Pancreas (tissue), 10 donors: ENCODE results near the gene MGAT5B. TPM values are rescaled to one million over a fixed set of nuclear protein-coding genes. Genes with fewer than 3 reads are reported as not detected.
A peak's percentile ranks its signal among the peaks of the same experiment; 100 is the strongest.

ENCODE experiments used
- ATAC-seq, 4 donors: fragments of 200-7000 bp; cut with Tn5 transposase; one replicate each; pipeline versions ENCODE4 v1.8.0 to v1.9.1; 2020; ENCODE audit warnings: mild to moderate bottlenecking in 4 of 4, moderate library complexity in 4 of 4
- DNase-seq, 6 donors: peaks; one replicate each; pipeline ENCODE4 v3.0.0-alpha.2; 2020
- FAIRE-seq: peaks from 2 replicates; lab custom pipeline; 2012; peaks lifted over from hg19 to GRCh38; lab: Jason Lieb, UNC
- H3K27ac ChIP-seq, 4 donors: fragments of 200-600 bp; sonication (generic); 1 replicate in 3 of 4; 2 replicates in 1 of 4; pipeline versions ENCODE4 v1.5.0 to v1.8.0; 2020
- H3K27me3 ChIP-seq, 4 donors: fragments of 200-600 bp; one replicate each; pipeline ENCODE4 v1.8.0; 2021
- H3K36me3 ChIP-seq, 3 donors: fragments of 200-600 bp; sonication (generic) in 1 of 3; one replicate each; pipeline versions ENCODE4 v1.5.0 to v1.8.0; 2020 to 2021
- H3K4me1 ChIP-seq, 3 donors: fragments of 200-600 bp; one replicate each; pipeline ENCODE4 v1.8.0; 2021
- H3K4me3 ChIP-seq, 4 donors: fragments of 200-600 bp; sonication (generic) in 2 of 4; one replicate each; pipeline versions ENCODE4 v1.5.0 to v1.8.0; 2020 to 2021
- H3K9me3 ChIP-seq, 4 donors: fragments of 200-600 bp; one replicate each; pipeline ENCODE4 v1.8.0; 2021
- WGBS, 2 donors: extraction: QIAGEN DNeasy Blood & Tissue Kit; methylation state at CpG; one replicate each; pipeline ENCODE4 v1.1.7; 2013; 5-methylcytosine and 5-hydroxymethylcytosine counted together
- intact Hi-C, 3 donors: fragments of 100-400 bp; cut with DNase I; formaldehyde crosslinking; loops; one replicate each; pipeline versions ENCODE4 v1.11.1 to v1.14.2; 2022
- polyA plus RNA-seq, 2 donors: library from polyadenylated mRNA; stranded (reverse); fragments of 200-250 nt; gene quantifications; one replicate each; pipeline ENCODE4 v1.2.3, GENCODE V29; 2013
- total RNA-seq, 6 donors: library from RNA; stranded (reverse); fragmentation: NEBNext Ultra II Directional in 4 of 6; extraction: Animal tissue kit (Norgen Biotek cat#: 25700) in 4 of 6; gene quantifications; one replicate each; pipeline versions ENCODE4 v1.2.1 to v1.2.4, GENCODE V29; 2021 to 2023
- TF ChIP-seq, protein P1 (sequence below), 4 donors: fragments of 200-600 bp; sonication (generic) in 3 of 4; IDR thresholded peaks; one replicate each; pipeline versions ENCODE4 v1.5.0 to v1.8.0; 2021; ENCODE audit warnings: antibody characterized with exemption in 4 of 4
- donor health status: healthy with polysubstance abuse.
- donor health status: DM: no; HTN: no; CAD: no; lungs with moderate emphysema.
- donor health status: DM: no; HTN: no; CAD: no.
- donor health status: control.
- donor health status: control.
- donor health status: Bipolar disorder and iron deficiency.
- donor health status: DM: yes; HTN: yes; CAD: no.
- donor health status: DM: no; HTN: no; CAD: no.
- donor health status: DM: no; HTN: no; CAD: no.
- donor health status: DM: yes; HTN: yes; CAD: no.

Gene MGAT5B
- total and polyA plus RNA-seq, 8 donors, result 0.21 to 1.2 (median 0.25) TPM; not detected in 1

GRCh38 chr17:76901542-76902197 is 33.5 kb downstream of the MGAT5B start:
- ATAC-seq, result no peak
- H3K36me3 ChIP-seq, result no peaks in the 10 kb centered on the region
- no peak for FAIRE-seq
- DNase-seq, result peak in 1 of 6 donors; percentile 27
- H3K27ac ChIP-seq, result no peak overlapping the region
- no peak overlapping the region for H3K4me3 ChIP-seq
- 51 to 55% methylated on average over 11 of the region's 11 CpGs for WGBS, 2 donors
- H3K9me3 ChIP-seq, result no peaks in the 10 kb centered on the region
- H3K27me3 ChIP-seq, result no peaks in the 10 kb centered on the region
- no peaks in the 10 kb centered on the region for H3K4me1 ChIP-seq
- TF ChIP-seq, protein P1, sequence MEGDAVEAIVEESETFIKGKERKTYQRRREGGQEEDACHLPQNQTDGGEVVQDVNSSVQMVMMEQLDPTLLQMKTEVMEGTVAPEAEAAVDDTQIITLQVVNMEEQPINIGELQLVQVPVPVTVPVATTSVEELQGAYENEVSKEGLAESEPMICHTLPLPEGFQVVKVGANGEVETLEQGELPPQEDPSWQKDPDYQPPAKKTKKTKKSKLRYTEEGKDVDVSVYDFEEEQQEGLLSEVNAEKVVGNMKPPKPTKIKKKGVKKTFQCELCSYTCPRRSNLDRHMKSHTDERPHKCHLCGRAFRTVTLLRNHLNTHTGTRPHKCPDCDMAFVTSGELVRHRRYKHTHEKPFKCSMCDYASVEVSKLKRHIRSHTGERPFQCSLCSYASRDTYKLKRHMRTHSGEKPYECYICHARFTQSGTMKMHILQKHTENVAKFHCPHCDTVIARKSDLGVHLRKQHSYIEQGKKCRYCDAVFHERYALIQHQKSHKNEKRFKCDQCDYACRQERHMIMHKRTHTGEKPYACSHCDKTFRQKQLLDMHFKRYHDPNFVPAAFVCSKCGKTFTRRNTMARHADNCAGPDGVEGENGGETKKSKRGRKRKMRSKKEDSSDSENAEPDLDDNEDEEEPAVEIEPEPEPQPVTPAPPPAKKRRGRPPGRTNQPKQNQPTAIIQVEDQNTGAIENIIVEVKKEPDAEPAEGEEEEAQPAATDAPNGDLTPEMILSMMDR (IDR thresholded peaks at IDR 0.05), result no peak
- intact Hi-C loops, result no loop called here

- intact Hi-C loops, result no loop called here
- Histone ChIP-seq H3K27me3 (no peaks in the 10 kb centered on the region), H3K9me3 (no peaks in the 10 kb centered on the region), H3K4me3 (no peak overlapping the region), H3K36me3 (no peaks in the 10 kb centered on the region), H3K27ac (no peak overlapping the region), H3K4me1 (no peaks in the 10 kb centered on the region)
- 71 to 79% methylated on average over 14 of the region's 14 CpGs for WGBS, 2 donors
- DNase-seq (peak in 1 of 6 donors; percentile 61), FAIRE-seq (no peak), ATAC-seq (no peak)
- TF ChIP-seq, protein P1 (IDR thresholded peaks at IDR 0.05), result no peak
Measured at GRCh38 chr17:76902476-76902875, 34.3 kb downstream of the MGAT5B start.

GRCh38 chr17:76903631-76904030 is 35.4 kb downstream of the MGAT5B start:
- FAIRE-seq, result no peak
- Histone ChIP-seq H3K4me3 (no peak overlapping the region), H3K27ac (no peak overlapping the region), H3K36me3 (no peaks in the 10 kb centered on the region), H3K27me3 (no peaks in the 10 kb centered on the region), H3K9me3 (no peaks in the 10 kb centered on the region), H3K4me1 (no peaks in the 10 kb centered on the region)
- no peak for ATAC-seq
- intact Hi-C loops, result no loop called here
- peak in 1 of 6 donors; percentile 61 for DNase-seq
- WGBS, 2 donors, result 51 to 71% methylated on average over 8 to 9 of the region's 9 CpGs
- TF ChIP-seq, protein P1 (IDR thresholded peaks at IDR 0.05), result no peak

DNA sequence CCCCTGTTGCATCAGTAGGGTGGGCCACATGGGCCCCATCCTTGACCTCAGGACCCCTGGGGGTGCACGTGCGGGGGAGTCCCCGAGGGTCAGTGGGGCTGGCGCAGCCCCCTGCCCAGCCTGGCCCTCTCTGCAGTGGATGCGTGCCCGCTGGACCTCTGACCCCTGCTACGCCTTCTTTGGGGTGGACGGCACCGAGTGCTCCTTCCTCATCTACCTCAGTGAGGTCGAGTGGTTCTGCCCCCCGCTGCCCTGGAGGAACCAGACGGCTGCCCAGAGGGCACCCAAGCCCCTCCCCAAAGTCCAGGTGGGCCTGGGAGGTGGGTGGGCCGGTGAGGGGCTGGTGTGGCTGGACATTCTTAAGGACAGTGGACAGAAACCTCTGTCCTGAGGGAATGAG is 35.9 kb downstream of the MGAT5B start:
- ATAC-seq (no peak), DNase-seq (peak in 1 of 6 donors; percentile 47), FAIRE-seq (no peak)
- H3K36me3 ChIP-seq, result no peaks in the 10 kb centered on the region
- 60 to 73% methylated on average over 12 to 13 of the region's 13 CpGs for WGBS, 2 donors
- TF ChIP-seq, protein P1 (IDR thresholded peaks at IDR 0.05), result no peak
- no peak overlapping the region for H3K4me3 ChIP-seq
- no peaks in the 10 kb centered on the region for H3K4me1 ChIP-seq
- no peaks in the 10 kb centered on the region for H3K9me3 ChIP-seq
- intact Hi-C loops, result no loop called here
- H3K27me3 ChIP-seq, result no peaks in the 10 kb centered on the region
- no peak overlapping the region for H3K27ac ChIP-seq

DNA sequence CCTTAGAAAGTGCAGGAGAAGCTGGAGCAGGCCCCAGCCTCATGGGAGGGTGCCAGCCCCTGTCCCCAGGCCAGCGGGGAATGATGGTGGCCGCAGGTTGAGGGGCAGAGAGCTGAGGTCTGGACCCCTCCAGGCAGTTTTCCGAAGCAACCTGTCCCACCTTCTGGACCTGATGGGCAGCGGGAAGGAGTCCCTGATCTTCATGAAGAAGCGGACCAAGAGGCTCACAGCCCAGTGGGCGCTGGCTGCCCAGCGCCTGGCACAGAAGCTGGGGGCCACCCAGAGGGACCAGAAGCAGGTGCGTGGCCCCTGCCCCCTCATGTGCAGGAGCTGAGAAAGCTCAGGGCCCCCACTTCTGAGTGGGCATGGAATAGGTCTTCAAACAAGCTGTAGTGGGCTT is 36.8 kb downstream of the MGAT5B start:
- Histone ChIP-seq H3K9me3 (no peaks in the 10 kb centered on the region), H3K27ac (no peak overlapping the region), H3K36me3 (no peaks in the 10 kb centered on the region), H3K4me1 (no peaks in the 10 kb centered on the region), H3K27me3 (no peaks in the 10 kb centered on the region), H3K4me3 (no peak overlapping the region)
- DNase-seq, result peak in 1 of 6 donors; percentile 28
- WGBS, 2 donors, result 69 to 84% methylated on average over 8 of the region's 8 CpGs
- no peak for FAIRE-seq
- intact Hi-C loops, result no loop called here
- TF ChIP-seq, protein P1 (IDR thresholded peaks at IDR 0.05), result no peak
- ATAC-seq, result no peak
